Trophoblast cell (in vitro differentiated cells and primary cell): Measurements from ENCODE around the gene TGM6.
A peak's percentile ranks its signal among the peaks of the same experiment; 100 is the strongest.

ENCODE experiments used
- DNase-seq, 2 donors: peaks; one replicate each; pipeline ENCODE4 v3.0.0-alpha.2; 2016
- H2AFZ ChIP-seq: 2 replicates; pipeline ENCODE4 v1.6.1; 2013; ENCODE audit warnings: low read length, moderate library complexity, mild to moderate bottlenecking; ENCODE audit not compliant: insufficient read depth, poor library complexity
- H2AK5ac ChIP-seq: 2 replicates; pipeline ENCODE4 v1.6.1; 2013; ENCODE audit warnings: mild to moderate bottlenecking, low read length
- H2BK120ac ChIP-seq: 2 replicates; pipeline ENCODE4 v1.6.1; 2013; ENCODE audit warnings: low read length, mild to moderate bottlenecking, moderate library complexity; ENCODE audit not compliant: insufficient read depth, poor library complexity
- H2BK12ac ChIP-seq: 2 replicates; pipeline ENCODE4 v1.6.1; 2013; ENCODE audit warnings: mild to moderate bottlenecking, low read length, moderate library complexity
- H2BK5ac ChIP-seq: 2 replicates; pipeline ENCODE4 v1.6.1; 2013; ENCODE audit warnings: low read length, low read depth, moderate library complexity, mild to moderate bottlenecking; ENCODE audit not compliant: poor library complexity
- H3K14ac ChIP-seq: 2 replicates; pipeline ENCODE4 v1.6.1; 2013; ENCODE audit warnings: mild to moderate bottlenecking, low read length
- H3K18ac ChIP-seq: 2 replicates; pipeline ENCODE4 v1.6.1; 2013; ENCODE audit warnings: mild to moderate bottlenecking, low read length
- H3K23ac ChIP-seq: 2 replicates; pipeline ENCODE4 v1.6.1; 2013; ENCODE audit warnings: low read length
- H3K27ac ChIP-seq: 2 replicates; pipeline ENCODE4 v1.5.1; 2013; ENCODE audit warnings: low read depth, mild to moderate bottlenecking, inconsistent platforms, low read length, moderate library complexity
- H3K27me3 ChIP-seq: 2 replicates; pipeline ENCODE4 v1.6.1; 2013; ENCODE audit warnings: inconsistent platforms, mild to moderate bottlenecking, low read length, moderate library complexity; ENCODE audit not compliant: insufficient read depth
- H3K36me3 ChIP-seq, 2 experiments: 1 replicate in 1 of 2; 2 replicates in 1 of 2; pipeline ENCODE4 v1.6.1; 2013; ENCODE audit warnings: low read length in 2 of 2, mild to moderate bottlenecking in 2 of 2, moderate library complexity in 1 of 2; ENCODE audit not compliant: insufficient read depth in 2 of 2, control insufficient read depth in 1 of 2
- H3K4ac ChIP-seq: 2 replicates; pipeline ENCODE4 v1.6.1; 2013; ENCODE audit warnings: low read depth, mild to moderate bottlenecking, low read length, moderate library complexity
- H3K4me1 ChIP-seq, 2 experiments: 1 replicate in 1 of 2; 2 replicates in 1 of 2; pipeline ENCODE4 v1.6.1; 2013; ENCODE audit warnings: low read length in 2 of 2, mild to moderate bottlenecking in 2 of 2, moderate library complexity in 1 of 2; ENCODE audit not compliant: insufficient read depth in 2 of 2, control insufficient read depth in 1 of 2
- H3K4me2 ChIP-seq: 2 replicates; pipeline ENCODE4 v1.6.1; 2013; ENCODE audit warnings: inconsistent platforms, mild to moderate bottlenecking, low read length, moderate library complexity
- H3K4me3 ChIP-seq: 2 replicates; pipeline ENCODE4 v1.5.1; 2013; ENCODE audit warnings: mild to moderate bottlenecking, low read depth, low read length, inconsistent platforms
- H3K79me1 ChIP-seq: one replicate; pipeline ENCODE4 v1.6.1; 2013; ENCODE audit warnings: low read length
- H3K79me2 ChIP-seq: 2 replicates; pipeline ENCODE4 v1.6.1; 2013; ENCODE audit warnings: low read length, mild to moderate bottlenecking; ENCODE audit not compliant: control insufficient read depth, insufficient read depth, poor library complexity
- H3K9ac ChIP-seq: 2 replicates; pipeline ENCODE4 v1.6.1; 2013; ENCODE audit warnings: mild to moderate bottlenecking, low read length
- H3K9me3 ChIP-seq: 2 replicates; pipeline ENCODE4 v1.6.1; 2013; ENCODE audit warnings: low read depth, mild to moderate bottlenecking, control low read depth, inconsistent platforms, low read length; ENCODE audit not compliant: insufficient read depth
- H4K12ac ChIP-seq: 2 replicates; pipeline ENCODE4 v1.6.1; 2013; ENCODE audit warnings: low read depth, mild to moderate bottlenecking, low read length, moderate library complexity
- H4K8ac ChIP-seq: 2 replicates; pipeline ENCODE4 v1.6.1; 2013; ENCODE audit warnings: low read depth, mild to moderate bottlenecking, low read length, moderate library complexity
- H4K91ac ChIP-seq: one replicate; pipeline ENCODE4 v1.6.1; 2013; ENCODE audit warnings: low read depth, mild to moderate bottlenecking, low read length, moderate library complexity
- WGBS: extraction: QIAGEN DNeasy Blood & Tissue Kit; methylation state at CpG from one replicate; pipeline ENCODE4 v1.1.7; 2013; ENCODE audit warnings: missing lambda C conversion rate; ENCODE audit not compliant: insufficient read length, insufficient coverage; ENCODE audit errors: extremely low coverage; 5-methylcytosine and 5-hydroxymethylcytosine counted together

Gene TGM6

DNA sequence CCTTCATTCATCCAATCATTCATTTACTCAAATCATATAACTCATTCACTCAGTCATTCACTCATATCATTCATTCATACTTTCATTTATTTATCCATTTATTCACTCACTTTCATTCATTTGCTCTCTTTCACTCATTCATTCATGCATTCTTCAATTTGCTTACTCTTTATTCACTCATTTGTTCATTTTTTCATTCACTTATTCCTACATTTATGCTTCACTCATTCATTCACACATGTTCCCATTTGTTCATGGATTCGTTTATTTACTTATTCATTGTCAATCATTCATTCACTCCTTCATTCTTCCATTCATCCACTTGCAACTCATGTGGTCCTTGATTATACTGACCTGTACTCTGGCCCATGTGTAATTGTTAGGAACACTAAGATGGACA is 50.5 kb downstream of the TGM6 start:
- no peak for DNase-seq
- Histone ChIP-seq H3K79me1 (no peaks in the 10 kb centered on the region), H3K4ac (no peak overlapping the region), H4K91ac (no peak overlapping the region), H2AFZ (no peak overlapping the region), H3K18ac (no peak overlapping the region), H3K79me2 (no peaks in the 10 kb centered on the region), H3K27me3 (no peaks in the 10 kb centered on the region), H2BK5ac (no peak overlapping the region), H3K36me3 (no peaks in the 10 kb centered on the region), H2AK5ac (no peak overlapping the region), H3K23ac (no peak overlapping the region), H3K9me3 (no peaks in the 10 kb centered on the region), H3K4me1 (no peaks in the 10 kb centered on the region), H3K4me2 (no peak overlapping the region), H2BK12ac (no peak overlapping the region), H2BK120ac (no peak overlapping the region), H3K4me3 (no peak overlapping the region), H4K8ac (no peak overlapping the region), H3K27ac (no peak overlapping the region), H3K9ac (no peak overlapping the region), H4K12ac (no peak overlapping the region), H3K14ac (no peak overlapping the region)
- WGBS: no CpG with 5 or more reads among the region's 1 CpG

DNA sequence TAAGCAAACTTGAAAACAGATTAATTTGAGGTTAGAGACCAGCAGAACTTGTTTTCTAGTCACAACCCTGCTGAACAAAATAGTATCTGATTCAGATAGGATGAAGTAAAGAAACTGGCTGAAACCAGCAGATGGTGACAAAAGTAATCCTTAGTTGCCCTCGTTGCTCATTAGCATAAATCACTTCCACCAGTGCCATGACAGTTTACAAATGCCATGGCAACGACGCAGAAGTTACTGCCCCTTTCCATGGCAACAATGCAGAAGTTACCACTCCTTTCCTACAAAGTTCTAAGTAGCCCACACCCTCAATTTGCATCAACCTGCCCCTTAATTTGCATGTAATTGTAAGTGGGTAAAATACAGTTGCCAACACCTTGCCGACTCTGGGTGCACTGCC is 66.1 kb downstream of the TGM6 start:
- H3K79me1 ChIP-seq: no peaks in the 10 kb centered on the region
- no peaks in the 10 kb centered on the region for H3K27me3 ChIP-seq
- H3K4me1 ChIP-seq: no peaks in the 10 kb centered on the region
- H3K4me3 ChIP-seq: no peak overlapping the region
- H3K27ac ChIP-seq: no peak overlapping the region
- no peak for DNase-seq
- no peaks in the 10 kb centered on the region for H3K79me2 ChIP-seq
- peak overlapping the region; percentile 85 for H3K23ac ChIP-seq
- H2BK120ac ChIP-seq: no peak overlapping the region
- H3K4ac ChIP-seq: no peak overlapping the region
- H3K9me3 ChIP-seq: peaks cover 1% of the 10 kb centered on the region
- no peak overlapping the region for H3K14ac ChIP-seq
- H2BK12ac ChIP-seq: no peak overlapping the region
- H3K18ac ChIP-seq: no peak overlapping the region
- no peak overlapping the region for H3K9ac ChIP-seq
- no peaks in the 10 kb centered on the region for H3K36me3 ChIP-seq
- H2AFZ ChIP-seq: no peak overlapping the region
- WGBS: no CpG with 5 or more reads among the region's 4 CpGs
- H3K4me2 ChIP-seq: no peak overlapping the region
- H4K12ac ChIP-seq: no peak overlapping the region
- no peak overlapping the region for H2AK5ac ChIP-seq
- H4K8ac ChIP-seq: no peak overlapping the region
- no peak overlapping the region for H4K91ac ChIP-seq
- H2BK5ac ChIP-seq: no peak overlapping the region

DNA sequence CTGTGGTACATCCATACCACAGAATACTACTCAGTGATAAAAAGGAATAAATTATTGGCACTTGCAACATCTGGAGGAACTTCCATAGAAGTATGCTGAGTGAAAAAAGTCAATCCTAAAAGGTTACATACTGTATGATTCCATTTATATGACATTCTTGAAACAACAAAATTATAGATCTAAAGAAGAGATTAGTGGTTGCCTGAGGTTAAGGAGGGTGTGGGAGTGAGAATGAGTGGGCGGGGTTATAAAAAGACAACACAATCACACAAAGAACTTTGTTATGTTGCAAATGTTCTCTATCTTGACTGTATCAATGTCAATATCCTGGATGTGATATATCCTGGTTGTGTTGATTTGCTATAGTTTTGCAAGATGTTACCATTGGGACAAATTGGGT is 68.7 kb downstream of the TGM6 start:
- H3K79me1 ChIP-seq: no peaks in the 10 kb centered on the region
- H4K8ac ChIP-seq: no peak overlapping the region
- H4K91ac ChIP-seq: no peak overlapping the region
- H3K27ac ChIP-seq: no peak overlapping the region
- no peaks in the 10 kb centered on the region for H3K4me1 ChIP-seq
- no peak overlapping the region for H2AK5ac ChIP-seq
- H2BK120ac ChIP-seq: no peak overlapping the region
- no peak overlapping the region for H3K14ac ChIP-seq
- H3K4me2 ChIP-seq: no peak overlapping the region
- peaks cover 1% of the 10 kb centered on the region for H3K9me3 ChIP-seq
- H3K23ac ChIP-seq: no peak overlapping the region
- no peak overlapping the region for H3K4me3 ChIP-seq
- H2AFZ ChIP-seq: no peak overlapping the region
- no peak overlapping the region for H2BK12ac ChIP-seq
- H2BK5ac ChIP-seq: no peak overlapping the region
- H3K79me2 ChIP-seq: no peaks in the 10 kb centered on the region
- H3K4ac ChIP-seq: no peak overlapping the region
- H3K27me3 ChIP-seq: no peaks in the 10 kb centered on the region
- WGBS: no CpG with 5 or more reads among the region's 1 CpG
- no peak for DNase-seq
- H3K36me3 ChIP-seq: no peaks in the 10 kb centered on the region
- H3K9ac ChIP-seq: no peak overlapping the region
- no peak overlapping the region for H4K12ac ChIP-seq
- no peak overlapping the region for H3K18ac ChIP-seq

DNA sequence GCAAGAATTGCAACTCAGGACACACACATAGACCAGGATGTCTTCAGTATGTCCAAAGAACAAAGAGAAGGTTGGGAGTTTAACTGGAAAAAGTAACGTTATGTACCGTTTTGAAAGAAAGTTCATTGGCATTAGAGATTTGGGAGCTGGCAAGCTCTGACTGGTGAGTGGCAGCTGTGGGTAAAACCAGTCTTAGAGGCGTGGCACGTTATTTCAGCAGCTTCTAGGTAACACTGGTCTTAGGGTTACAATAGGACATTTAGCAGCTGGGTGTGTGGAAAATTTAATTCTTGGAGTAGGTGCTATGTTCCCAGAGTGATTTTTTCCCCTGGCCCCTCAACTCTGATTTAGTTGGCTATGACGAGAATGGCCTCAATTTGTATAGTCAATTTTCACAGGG is 70.7 kb downstream of the TGM6 start:
- H3K27me3 ChIP-seq: no peaks in the 10 kb centered on the region
- H3K9me3 ChIP-seq: no peaks in the 10 kb centered on the region
- no peak overlapping the region for H3K14ac ChIP-seq
- no peak overlapping the region for H2BK120ac ChIP-seq
- no peak overlapping the region for H3K4me2 ChIP-seq
- no peak overlapping the region for H3K23ac ChIP-seq
- H4K91ac ChIP-seq: no peak overlapping the region
- no peak overlapping the region for H3K9ac ChIP-seq
- H3K4me3 ChIP-seq: no peak overlapping the region
- H3K4me1 ChIP-seq: no peaks in the 10 kb centered on the region
- H3K27ac ChIP-seq: no peak overlapping the region
- H4K12ac ChIP-seq: no peak overlapping the region
- no peak overlapping the region for H4K8ac ChIP-seq
- H2AK5ac ChIP-seq: no peak overlapping the region
- H3K36me3 ChIP-seq: no peaks in the 10 kb centered on the region
- no peak for DNase-seq
- WGBS: no CpG with 5 or more reads among the region's 5 CpGs
- no peak overlapping the region for H3K18ac ChIP-seq
- H2BK5ac ChIP-seq: no peak overlapping the region
- H3K79me1 ChIP-seq: no peaks in the 10 kb centered on the region
- H2BK12ac ChIP-seq: no peak overlapping the region
- no peak overlapping the region for H3K4ac ChIP-seq
- no peak overlapping the region for H2AFZ ChIP-seq
- H3K79me2 ChIP-seq: no peaks in the 10 kb centered on the region
